GM18861 (cell line): Measurements from ENCODE around the gene RALBP1.
A peak's percentile ranks its signal among the peaks of the same experiment; 100 is the strongest.
"Not testable (repeated sequence)": the region's sequence is repeated elsewhere in the genome, so short reads cannot be mapped to it uniquely, and the experiment has no call there.

Experiments used
- ATAC-seq: cut with Tn5 transposase; IDR thresholded peaks from one replicate; pipeline ENCODE4 v1.9.1; 2021; ENCODE audit not compliant: unreplicated experiment

RALBP1 gene

DNA sequence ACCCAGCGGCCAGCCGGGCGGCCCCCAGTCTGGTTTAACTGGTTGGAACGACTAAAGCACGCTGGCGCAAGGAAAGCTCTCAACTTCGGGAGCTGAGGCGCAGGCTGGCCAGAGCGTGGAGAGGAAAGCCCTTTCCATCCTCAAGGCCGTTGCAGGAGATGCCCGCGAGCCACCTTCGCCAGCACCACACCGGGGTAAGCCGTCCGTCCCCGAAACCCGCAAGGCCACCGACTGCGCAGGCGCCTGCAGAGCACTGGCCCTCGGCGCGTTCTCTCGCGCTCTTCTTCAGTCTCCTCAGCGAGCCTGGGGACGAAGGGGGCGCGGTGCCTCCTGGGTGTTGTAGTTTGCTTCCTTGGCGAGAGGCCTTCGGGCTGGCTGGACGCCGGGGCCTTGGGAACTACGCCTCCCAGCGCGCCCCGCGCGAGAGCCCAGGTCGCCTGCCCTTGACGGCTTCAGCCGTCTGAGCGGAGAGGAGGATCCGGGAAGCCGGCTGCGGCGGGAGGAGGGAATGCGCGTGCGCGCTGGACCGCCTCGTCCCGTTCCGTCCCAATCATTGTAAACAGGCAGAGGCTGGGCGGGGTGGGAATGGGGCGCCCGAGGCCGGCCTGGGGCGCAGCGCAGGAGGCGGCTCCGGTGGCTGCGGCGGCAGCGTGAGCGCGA, at the start of gene RALBP1:
Gene RALBP1, plus strand, starts transcription at position 531 of the 660 bp plus-strand sequence. CDS start 37,533 bp downstream, outside the sequence.
- ATAC-seq: peak; percentile 88

DNA sequence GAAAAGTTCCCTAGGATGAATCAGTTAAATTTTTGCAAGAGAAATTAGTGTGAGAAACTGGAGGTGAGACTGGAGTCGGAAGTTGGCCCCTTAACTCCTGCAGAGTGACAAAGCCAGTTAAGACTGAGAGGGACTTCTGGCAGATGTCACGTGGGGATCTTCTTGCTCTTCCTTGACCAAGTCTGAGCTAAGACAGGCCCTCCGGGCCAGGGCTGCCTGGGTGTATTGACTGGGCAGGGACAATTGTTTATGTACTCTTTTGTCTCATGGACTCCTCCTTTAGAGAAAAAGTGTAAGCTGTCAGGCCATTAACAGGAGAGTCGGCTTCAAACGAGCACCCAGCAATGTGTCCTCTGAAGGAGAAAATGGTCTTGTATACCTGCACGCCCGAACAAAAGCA, 48.6 kb upstream of the RALBP1 start:
- no peak for ATAC-seq

DNA sequence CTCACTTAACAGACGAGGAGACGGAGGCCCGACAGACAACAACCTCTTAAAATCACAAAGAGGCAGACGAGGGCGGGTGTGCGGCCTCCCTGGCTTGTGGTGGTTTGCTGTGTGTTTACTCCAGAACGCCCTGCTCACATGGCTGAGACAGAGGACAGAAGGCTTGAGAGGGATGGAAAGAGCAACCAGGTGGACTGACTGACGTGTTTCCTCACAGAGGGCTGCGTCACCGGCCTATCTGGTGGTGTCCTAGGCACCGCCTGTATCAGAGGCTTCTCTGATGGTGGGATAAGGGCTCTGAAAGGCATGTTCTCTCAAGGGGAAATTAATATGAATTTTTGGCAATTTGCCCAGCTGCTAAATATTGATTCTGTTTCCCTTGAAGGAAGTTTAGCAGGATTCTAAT, 47.0 kb upstream of the RALBP1 start:
- no peak for ATAC-seq

DNA sequence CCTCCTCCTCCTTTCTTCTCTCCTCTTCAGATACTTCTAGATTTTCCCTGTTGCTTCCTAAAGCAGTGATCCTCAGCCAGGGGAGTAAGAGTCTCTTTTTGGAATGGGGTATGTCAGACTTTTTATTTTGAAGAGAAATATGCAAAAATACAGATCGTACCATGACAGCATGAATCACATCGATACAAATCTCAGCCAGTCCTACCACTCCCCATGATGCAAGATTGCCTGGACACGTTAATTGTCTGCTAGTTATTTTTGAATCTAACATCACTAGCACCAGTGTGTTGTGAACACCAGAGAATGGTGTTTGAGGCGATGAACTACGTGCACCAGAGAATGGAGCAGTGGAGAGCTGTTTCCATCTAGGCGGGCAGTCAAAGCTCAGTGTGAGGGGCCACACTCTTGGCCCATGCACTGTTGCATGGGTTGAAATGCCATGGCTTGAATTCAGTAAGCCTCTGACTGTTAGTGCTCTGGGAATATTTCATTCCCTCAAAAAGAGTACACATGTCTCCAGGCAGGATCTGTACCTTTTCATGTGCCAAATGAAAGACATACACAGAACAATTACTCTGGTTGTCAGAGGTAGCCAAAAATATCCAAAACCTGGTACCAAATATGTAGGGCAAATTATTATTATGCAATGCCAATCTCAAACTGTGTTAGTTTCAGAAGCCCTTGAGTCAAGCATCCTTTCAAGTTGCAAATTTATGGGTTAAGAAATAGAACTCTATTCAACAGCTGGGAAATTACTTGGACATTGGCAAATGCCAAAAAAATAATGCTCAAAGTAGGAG, 46.3 kb upstream of the RALBP1 start:
- ATAC-seq: no peak

DNA sequence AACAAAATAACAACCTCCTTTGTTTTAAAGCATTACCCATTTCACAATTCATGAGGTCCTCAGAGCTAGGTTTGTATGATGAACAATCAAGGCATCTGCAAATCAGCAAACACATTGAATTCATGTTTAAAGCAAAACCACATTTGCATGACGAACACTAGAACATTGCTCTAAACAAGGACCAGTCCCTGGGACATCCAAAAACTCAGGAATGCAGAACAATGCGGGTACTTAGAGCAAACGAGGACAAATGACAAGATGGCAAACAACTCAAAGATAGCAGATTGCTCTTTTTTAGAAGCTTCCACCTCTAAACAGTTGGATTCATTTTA, 45.7 kb upstream of the RALBP1 start:
- ATAC-seq: no peak

DNA sequence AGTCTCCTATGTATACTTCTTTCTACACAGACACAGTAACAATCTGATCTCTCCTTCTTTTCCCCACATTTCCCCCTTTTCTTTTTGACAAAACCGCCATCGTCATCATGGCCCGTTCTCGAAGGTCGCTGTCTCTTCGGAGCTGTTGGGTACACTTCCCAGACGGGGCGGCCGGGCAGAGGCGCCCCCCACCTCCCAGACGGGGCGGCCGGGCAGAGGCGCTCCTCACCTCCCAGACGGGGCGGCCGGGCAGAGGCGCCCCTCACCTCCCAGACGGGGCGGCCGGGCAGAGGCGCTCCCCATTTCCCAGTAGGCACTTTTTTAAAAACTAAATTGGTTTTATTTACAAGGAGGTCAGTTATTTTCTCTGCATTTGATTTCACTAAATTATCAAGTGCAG, 45.0 kb upstream of the RALBP1 start:
- ATAC-seq: not testable (repeated sequence)

DNA sequence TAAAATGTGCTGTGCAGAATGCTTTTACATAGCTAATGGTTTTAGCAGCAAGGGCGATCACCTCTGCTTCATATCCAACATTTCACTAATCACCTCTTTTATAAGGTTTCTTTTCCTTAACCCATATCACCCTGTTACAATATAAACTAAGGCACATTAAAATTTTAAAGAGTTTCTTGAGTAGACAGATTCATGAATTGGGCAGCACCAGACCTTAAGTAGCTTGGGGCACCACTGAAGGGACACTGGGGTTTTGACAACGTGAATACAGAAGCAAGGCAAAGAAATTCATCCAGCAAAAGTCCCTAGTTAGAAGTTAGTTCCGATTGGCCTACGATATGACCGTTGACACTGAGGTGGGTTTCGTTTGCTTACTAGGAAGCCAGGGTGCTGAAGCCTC, 44.0 kb upstream of the RALBP1 start:
- no peak for ATAC-seq

DNA sequence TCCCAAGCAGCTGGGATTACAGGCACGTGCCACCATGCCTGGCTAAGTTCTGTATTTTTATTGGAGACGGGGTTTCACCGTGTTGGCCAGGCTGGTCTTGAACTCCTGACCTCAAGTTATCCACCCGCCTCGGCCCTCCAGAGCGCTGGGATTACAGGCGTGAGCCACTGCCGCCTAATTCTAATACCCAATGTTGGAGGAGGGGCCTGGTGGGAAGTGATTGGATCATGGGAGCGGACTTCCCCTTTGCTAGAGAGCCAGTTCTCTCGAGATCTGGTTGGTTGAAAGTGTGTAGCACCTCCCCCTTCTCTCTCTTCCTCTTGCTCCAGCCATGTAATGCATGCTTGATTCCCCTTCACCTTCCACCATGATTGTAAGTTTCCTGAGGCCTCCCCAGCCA, 42.2 kb upstream of the RALBP1 start:
- ATAC-seq: not testable (repeated sequence)

DNA sequence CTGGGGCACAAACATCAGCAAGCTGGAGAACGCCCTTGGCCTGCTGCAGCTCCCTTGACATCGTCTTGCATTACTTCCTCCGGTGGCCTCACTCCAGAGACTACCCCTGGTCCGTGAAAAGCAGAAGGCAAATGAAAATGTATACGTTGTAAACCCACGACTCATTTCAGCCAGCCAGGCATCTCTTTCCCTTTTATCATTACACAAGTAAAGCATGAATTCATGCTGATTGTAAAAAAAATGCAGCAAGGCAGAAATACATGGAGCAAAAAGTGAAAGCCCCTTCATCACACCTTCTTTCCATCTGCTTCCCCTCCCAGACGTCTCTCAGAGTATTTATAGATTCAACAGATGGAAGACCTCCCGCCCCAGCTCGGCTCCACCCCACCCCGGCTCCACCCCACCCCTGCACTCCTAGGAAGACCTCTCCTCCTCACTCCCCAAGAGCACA, 41.6 kb upstream of the RALBP1 start:
- no peak for ATAC-seq

DNA sequence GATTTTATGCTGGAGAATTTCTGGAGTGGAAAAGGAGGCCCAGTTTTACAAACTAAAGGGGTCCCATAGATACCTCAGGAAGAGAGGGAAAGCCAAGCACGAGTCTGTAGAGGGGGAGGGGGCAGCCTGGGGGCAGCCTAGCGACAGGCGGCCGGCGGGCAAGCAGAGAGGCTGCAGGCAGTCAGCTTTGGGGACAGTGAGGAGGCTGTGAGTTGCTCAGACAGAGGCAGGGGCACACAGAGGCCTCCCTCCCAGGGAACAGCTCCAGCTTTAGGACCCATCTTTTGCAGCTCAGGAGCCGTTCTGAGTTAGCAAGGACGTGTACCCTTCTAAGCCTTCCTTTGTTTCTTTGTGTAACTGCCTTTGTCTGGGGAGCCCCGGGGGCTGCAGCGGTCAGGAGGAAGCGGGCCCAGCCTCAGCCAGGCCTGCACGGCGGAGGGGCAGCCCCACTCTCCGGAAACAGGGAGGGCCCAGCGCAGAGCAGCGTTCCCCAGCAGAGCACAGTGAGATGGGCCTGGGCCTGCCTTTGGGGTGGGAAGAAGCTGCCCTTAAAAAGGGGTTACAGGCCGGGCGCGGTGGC, 41.1 kb upstream of the RALBP1 start:
- no peak for ATAC-seq

DNA sequence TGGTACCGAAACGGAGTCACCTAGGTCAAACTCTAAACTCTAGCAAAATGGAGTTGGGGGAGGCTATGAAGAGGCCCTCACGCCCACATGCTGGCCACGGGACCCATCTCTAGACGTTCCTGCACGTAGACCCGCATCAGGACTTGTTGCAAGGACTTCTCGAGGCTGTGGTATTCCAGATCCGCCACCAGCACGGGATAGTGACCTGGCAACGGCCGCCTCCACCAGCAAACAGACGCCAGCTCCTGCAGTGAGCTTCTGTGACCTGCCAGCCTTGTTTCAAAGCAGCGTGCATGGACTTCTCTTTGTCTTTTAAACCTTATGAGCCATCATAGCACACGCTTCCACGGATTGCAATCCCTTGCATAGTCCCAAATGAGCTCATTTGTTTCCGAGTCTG, 40.3 kb upstream of the RALBP1 start:
- ATAC-seq: no peak

DNA sequence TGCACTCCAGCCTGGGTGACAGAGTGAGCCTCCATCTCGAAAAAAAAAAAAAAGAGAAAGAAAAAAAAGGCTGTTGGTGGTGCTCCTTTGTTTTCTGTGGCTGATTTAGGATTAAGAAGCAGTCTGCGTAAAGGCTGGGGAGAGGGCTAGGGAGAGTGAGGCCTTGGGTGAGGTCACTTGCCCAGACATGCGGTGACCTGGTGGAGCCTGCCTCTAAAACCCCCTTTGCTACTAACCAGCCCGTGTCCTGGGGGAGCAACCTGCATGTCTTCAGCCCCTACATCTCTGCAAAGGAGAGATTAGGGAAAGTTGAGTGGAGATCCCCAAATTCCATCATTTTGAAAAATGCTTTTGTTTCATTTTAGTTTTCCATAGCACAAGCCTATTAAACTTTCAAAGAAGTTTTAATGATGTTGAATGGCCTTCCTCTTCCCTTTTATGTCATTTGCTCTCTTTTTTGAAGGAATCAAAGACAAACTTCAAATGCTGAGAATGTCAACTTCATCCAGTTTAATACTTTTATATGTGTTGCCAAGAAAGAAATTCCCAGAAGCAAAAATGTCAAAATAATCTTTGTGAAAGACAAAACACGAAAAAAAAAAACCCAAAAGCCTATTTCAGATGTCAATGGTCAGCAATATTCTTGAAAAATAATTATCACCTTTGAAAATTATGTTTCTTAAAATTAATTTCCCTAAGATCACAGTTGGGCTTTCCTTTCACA, 38.9 kb upstream of the RALBP1 start:
- no peak for ATAC-seq

DNA sequence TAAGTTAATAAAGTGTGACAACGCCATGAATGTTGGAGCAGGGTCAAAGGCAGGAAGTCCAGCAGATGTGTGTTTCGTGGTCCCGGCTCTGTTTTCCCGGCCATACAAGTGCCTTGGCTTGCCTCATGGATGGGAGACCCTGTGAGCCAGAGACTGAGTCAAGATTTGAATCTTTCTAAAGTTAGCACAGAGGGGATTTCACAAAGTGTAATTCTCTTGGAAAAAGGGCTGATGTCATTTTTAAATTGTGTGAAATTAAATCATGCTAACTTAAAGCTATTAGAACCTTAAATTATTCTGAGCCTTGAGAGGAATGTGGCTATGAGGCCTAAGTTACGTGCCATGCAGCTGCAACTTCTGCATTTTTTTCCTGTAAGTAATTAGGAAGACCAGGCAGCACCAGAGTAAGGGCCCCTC, 38.3 kb upstream of the RALBP1 start:
- no peak for ATAC-seq

DNA sequence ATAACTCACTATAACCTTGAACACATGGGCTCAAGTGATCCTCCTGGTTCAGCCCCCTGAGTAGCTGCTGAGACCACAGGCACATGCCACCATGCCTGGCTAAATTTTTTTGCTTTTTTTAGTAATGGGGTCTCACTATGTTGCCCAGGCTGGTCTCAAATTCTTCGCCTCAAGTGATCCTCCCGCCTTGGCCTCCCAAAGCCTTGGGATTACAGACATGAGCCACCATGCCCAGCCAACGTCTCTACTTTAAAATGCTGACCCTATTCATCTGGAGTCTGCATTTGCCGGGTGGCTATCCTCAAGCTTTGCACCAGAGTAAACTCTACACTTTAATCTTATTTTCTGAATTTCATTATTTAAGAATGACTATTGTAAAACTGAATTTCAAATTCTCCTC, 37.6 kb upstream of the RALBP1 start:
- ATAC-seq: no peak

DNA sequence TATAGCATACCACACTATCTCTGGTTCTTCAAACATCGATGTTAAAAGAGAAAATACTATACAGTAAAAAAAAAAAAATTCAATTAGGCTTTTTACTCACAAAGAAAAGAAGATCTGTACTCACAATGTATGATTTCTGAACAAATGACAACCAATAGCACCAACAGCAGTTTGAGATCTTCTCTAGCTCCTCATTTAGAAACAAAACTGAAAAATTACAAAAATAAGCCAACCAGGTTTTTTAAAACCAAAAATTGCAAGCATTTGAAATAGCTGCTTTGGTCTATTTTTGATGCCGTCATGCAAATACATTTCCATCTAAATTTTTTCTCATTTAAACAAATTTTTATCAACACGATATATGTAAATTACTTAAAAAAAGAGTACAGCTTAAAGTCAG, 34.3 kb upstream of the RALBP1 start:
- no peak for ATAC-seq

DNA sequence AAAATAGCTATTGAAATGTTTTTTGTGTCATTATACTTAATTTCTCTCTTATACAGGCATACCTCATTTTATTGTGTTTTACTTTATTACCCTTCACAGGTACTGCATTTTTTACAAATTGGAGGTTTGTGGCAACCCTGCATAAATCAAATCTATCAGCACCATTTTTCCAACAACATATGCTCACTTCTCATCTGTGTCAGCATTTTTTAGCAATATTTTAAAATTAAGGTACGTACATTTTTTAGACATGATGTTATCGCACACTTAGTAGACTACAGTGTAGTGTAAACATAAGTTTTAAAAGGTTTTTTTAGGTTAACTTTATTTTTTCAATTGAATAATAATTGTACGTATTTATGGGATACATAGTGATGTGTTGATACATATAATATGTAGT, 30.8 kb upstream of the RALBP1 start:
- no peak for ATAC-seq

DNA sequence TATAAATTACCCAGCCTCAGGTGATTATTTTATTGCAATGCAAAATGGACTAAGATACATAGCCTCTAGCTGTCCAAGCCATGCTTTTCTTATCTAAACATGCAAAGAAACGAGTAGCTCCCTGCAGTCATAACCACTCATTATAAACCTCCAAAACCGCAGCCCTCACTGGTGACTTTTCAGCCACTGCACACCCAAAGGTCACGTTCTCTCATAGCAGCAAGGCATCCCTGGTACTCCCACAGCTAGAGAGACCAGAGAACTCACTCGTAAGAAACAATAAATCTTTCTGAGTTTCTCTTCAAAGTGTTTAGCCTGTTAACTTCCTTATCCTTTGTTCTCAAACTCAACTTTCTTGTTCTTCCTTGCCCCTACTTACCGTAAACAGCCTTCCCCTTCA, 28.5 kb upstream of the RALBP1 start:
- ATAC-seq: no peak

DNA sequence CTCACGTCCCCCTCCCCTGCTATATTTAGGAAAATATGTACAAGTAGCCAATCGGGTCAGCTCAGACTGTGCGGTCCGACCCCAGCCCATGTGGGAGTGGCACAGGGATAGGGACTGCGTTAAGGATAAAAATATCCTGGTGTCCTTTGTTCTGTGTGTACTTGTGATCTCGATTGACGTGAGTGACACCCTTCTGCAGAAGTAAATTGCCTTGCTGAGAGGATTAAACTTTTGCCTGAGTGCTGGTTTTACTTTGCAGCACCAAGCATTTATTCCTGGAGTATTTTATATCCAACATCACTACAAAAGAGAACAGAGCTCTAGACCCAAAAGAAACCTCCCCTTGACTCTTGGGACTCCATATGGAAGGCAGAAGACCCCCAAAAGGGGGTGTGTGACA, 28.0 kb upstream of the RALBP1 start:
- no peak for ATAC-seq

DNA sequence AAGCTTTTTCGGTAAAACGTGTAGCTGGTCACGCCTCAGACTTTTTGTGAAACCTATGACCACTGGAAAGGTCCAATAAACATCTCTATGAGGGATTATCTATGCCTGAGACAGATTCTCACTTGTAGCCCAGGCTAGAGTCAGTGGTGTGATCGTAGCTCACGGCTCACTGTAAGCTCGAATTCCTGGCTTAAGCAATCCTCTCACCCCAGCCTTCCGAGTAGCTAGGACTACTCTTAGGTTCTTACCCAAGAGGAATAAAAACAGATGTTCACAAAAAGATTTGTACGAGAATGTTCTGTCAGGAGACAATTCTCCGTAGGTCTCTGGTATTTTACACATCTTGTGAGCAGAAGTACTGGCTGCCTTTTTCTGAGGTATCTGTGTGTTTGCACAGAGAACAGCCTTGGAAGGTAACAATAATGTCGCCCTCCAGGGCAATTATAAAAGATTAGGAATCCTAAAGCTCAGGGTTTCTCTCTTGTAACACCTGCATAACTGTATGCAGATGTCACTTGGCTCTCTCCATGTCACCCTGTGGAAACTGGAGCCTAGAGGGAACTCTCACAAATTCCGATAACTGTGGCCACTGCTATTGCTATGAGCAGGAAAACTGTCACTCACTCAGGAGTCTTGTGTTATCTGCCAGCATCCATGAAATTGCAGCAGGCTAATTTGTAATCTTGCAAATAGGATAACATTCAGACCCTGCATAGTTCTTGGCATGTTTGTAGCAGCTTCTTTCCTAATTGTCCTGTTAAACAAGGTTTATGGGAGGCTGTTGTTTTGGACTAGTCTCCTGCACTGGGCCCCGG, 25.5 kb upstream of the RALBP1 start:
- ATAC-seq: no peak

DNA sequence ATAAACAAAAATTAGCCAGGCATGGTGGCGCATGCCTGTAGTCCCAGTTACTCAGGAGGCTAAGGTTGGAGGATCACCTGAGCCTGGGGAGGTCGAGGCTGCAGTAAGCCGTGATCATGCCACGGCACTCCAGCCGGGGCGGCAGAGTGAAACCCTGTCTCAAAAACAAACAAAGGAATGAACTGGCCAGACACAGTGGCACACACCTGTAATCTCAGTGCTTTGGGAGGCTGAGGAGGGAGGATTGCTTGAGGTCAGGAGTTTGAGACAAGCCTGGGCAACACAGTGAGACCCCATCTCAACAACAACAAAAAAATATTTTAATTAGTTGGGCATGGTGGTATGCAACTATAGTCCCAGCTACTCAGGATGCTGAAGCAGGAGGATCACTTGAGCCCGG, 24.4 kb upstream of the RALBP1 start:
- not testable (repeated sequence) for ATAC-seq

DNA sequence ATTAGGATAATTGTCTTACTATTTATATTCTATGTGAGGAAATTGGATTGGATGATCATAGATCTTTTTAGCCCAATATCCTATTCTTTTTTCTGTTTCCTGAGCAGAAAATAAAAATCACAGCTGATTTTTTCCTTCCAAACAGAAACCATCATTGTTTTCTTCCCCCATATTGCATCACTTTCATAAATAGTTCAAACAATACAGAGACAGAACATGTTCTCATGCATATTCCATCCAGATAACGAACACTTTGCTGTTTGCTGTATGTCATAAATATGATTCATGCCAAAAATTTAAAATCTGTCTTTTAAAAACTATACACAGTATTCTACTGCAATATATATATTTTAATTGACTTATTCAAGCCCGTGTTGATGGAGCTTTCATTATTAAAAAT, 22.0 kb upstream of the RALBP1 start:
- ATAC-seq: no peak
